HEK293T (cell line): Measurements from ENCODE around the gene PCDHB2.

Source experiments
- ARNT ChIP-seq: fragments of 450-650 bp; IDR thresholded peaks from 2 replicates; pipeline ENCODE4 v1.6.1; 2017; ENCODE audit warnings: mild to moderate bottlenecking
- PKNOX1 ChIP-seq: fragments of 450-650 bp; IDR thresholded peaks from 2 replicates; pipeline ENCODE4 v1.6.1; 2016

- TF ChIP-seq ARNT (no peak), PKNOX1 (no peak)
These were observed 27.1 kb downstream of the PCDHB2 start, which contains the start of gene PCDHB4 for GRCh38 chr5:141121563-141121962.
